ENCODE measurements around the gene PLA2G6. TPM values are rescaled to one million over a fixed set of nuclear protein-coding genes. Genes with fewer than 3 reads are reported as not detected.

The PLA2G6 gene
- total and polyA plus RNA-seq, 9 of the 15 experiments (the other 6 are each of a cell fraction or from before 2014, with no cell fraction given): 0.11 to 12.2 (median 9.7) TPM

DNA sequence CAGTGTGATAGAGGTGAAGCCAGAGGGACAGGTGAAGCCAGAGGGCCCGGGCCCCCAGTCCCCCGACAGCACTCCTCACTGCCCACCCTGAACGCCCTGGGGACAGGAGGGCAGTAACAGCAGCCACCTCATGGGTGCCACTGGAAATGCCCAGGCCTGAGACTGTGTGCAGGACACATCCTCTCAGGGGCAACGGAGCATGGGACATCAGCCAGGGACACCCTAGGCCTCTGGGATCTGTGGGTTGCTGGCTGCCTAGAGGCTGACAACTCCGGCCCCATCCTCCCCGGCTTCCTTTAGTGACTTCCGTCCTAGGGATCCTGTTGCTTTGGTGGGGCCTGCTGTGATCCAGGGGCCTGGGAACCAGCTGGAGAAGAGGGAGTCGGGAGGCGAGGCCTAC lies 53.8 kb downstream of the PLA2G6 start:
- Histone ChIP-seq H3K79me2 (ENCODE audit: control insufficient read depth, insufficient read depth, low read length) (no peaks in the 10 kb centered on the region), H3K9ac (ENCODE audit: insufficient read depth in 1 of 2, low read depth in 2 of 2, low read length in 2 of 2) (peak overlapping the region; percentile 73 to 91), H2AFZ (ENCODE audit: low read depth, low read length) (peak overlapping the region; percentile 81; the same call in 1 of the 2 replicates), H3K4me2 (ENCODE audit: insufficient read depth, low read length) (peak overlapping the region; percentile 58; the same call in 1 of the 2 replicates), H3K4me1 (replicated peaks in 1 of 2; ENCODE audit: control insufficient read depth in 2 of 2, insufficient read depth in 2 of 2, low read length in 2 of 2) (peaks cover 18 to 40% of the 10 kb centered on the region in 2 experiments), H3K9me3 (replicated peaks; ENCODE audit: control insufficient read depth, insufficient read depth, low read depth, low read length) (no peaks in the 10 kb centered on the region), H3K4me3 (no peak overlapping the region), H4K20me1 (replicated peaks; ENCODE audit: control insufficient read depth, insufficient read depth, low read length) (no peaks in the 10 kb centered on the region), H3K27me3 (ENCODE audit: control insufficient read depth in 2 of 2, insufficient read depth in 2 of 2, low read length in 2 of 2) (no peaks in the 10 kb centered on the region), H3K36me3 (ENCODE audit: control insufficient read depth, insufficient read depth, low read length) (no peaks in the 10 kb centered on the region), H3K9me1 (ENCODE audit: control insufficient read depth, insufficient read depth, low read length) (peaks cover 3% of the 10 kb centered on the region), H3K27ac (ENCODE audit: extremely low read depth, low read depth, low read length) (peak overlapping the region; percentile 84)
- TF ChIP-seq NR2F6 (CRISPR knock-in tag; IDR thresholded peaks at IDR 0.05) (no peak), BCL6 (CRISPR knock-in tag; IDR thresholded peaks at IDR 0.05) (no peak), MCM5 (IDR thresholded peaks at IDR 0.05; ENCODE audit: low read depth) (no peak), NEUROD1 (IDR thresholded peaks at IDR 0.05; ENCODE audit: borderline replicate concordance, low read depth, low read length, partially characterized antibody) (no peak), ATF2 (CRISPR knock-in tag; IDR thresholded peaks at IDR 0.05) (no peak), ZNF253 (CRISPR knock-in tag; conservative IDR thresholded peaks at IDR 0.05) (no peak), SAFB2 (IDR thresholded peaks at IDR 0.05; ENCODE audit: borderline replicate concordance, low read depth, low read length, severe bottlenecking) (no peak), RBM14 (IDR thresholded peaks at IDR 0.05; ENCODE audit: borderline replicate concordance, insufficient read depth, low read depth, low read length) (no peak), EP300 (IDR thresholded peaks at IDR 0.05; ENCODE audit: low read length) (no peak), ZNF586 (CRISPR knock-in tag; conservative IDR thresholded peaks at IDR 0.05) (no peak), ETV5 (CRISPR knock-in tag; IDR thresholded peaks at IDR 0.05; ENCODE audit: low read depth) (no peak)
- POLR2A ChIA-PET: no interaction called here
- 89% methylated on average over 6 of the region's 9 CpGs for WGBS (ENCODE audit: insufficient coverage, low coverage, missing lambda C conversion rate)
- no peak for DNase-seq (ENCODE audit: extremely low read depth in 1 of 4, low spot score in 3 of 4)
- no TSS peak for BruUV-seq (replicated peaks)
- no peak for FAIRE-seq
- in situ Hi-C loops (cut with MboI): no loop called here
- intact Hi-C loops (cut with micrococcal nuclease): no loop called here
- ATAC-seq: no peak; the same call in 1 of the 3 replicates
- CTCF ChIA-PET (ENCODE audit: low intra/inter-chr PET ratio): no interaction called here

All from K562 (cell line).